SK-N-SH treated with all-trans-retinoic acid at 6 μM for 48 hours (cell line): Measurements from ENCODE around the gene MDFIC.

Experiments
- ATAC-seq: fragments of 200-7000 bp; cut with Tn5 transposase; 3 replicates; pipeline ENCODE4 v1.9.1; 2020; ENCODE audit warnings: mild to moderate bottlenecking, moderate library complexity
- ARNTL ChIP-seq: fragments of 450-650 bp; formaldehyde crosslinking; IDR thresholded peaks from 2 replicates; pipeline ENCODE4 v1.5.0; 2020; ENCODE audit warnings: low read depth, mild to moderate bottlenecking, moderate library complexity, borderline replicate concordance
- BACH2 ChIP-seq: fragments of 250-450 bp; sonication (Bioruptor Pico); IDR thresholded peaks from 2 replicates; pipeline ENCODE4 v1.9.0; 2021; ENCODE audit warnings: mild to moderate bottlenecking, borderline replicate concordance
- CREB5 ChIP-seq: fragments of 250-450 bp; sonication (Bioruptor Pico); IDR thresholded peaks from 2 replicates; pipeline ENCODE4 v1.5.1; 2020; ENCODE audit warnings: low read depth, mild to moderate bottlenecking, moderate library complexity
- CSDC2 ChIP-seq: fragments of 250-450 bp; sonication (Bioruptor Pico); IDR thresholded peaks from 2 replicates; pipeline ENCODE4 v1.5.0; 2020; ENCODE audit warnings: mild to moderate bottlenecking, moderate library complexity
- CSRNP3 ChIP-seq: fragments of 250-450 bp; sonication (Bioruptor Pico); IDR thresholded peaks from 2 replicates; pipeline ENCODE4 v1.5.1; 2021; ENCODE audit warnings: mild to moderate bottlenecking, moderate library complexity
- ISL1 ChIP-seq: fragments of 250-450 bp; sonication (Bioruptor Pico); IDR thresholded peaks from 2 replicates; pipeline ENCODE4 v2.1.2; 2022; ENCODE audit warnings: mild to moderate bottlenecking, moderate library complexity
- OSR1 ChIP-seq: fragments of 250-450 bp; sonication (Bioruptor Pico); IDR thresholded peaks from 2 replicates; pipeline ENCODE4 v1.8.0; 2022; ENCODE audit warnings: moderate library complexity, mild to moderate bottlenecking, inconsistent platforms
- PATZ1 ChIP-seq: fragments of 250-450 bp; sonication (Bioruptor Pico); IDR thresholded peaks from 2 replicates; pipeline ENCODE4 v1.8.0; 2020; ENCODE audit warnings: mild to moderate bottlenecking, moderate library complexity, borderline replicate concordance
- POU6F1 ChIP-seq: fragments of 250-450 bp; sonication (Bioruptor Pico); IDR thresholded peaks from 2 replicates; pipeline ENCODE4 v1.8.0; 2021; ENCODE audit warnings: low read depth, mild to moderate bottlenecking, moderate library complexity, borderline replicate concordance
- PPARA ChIP-seq: fragments of 250-450 bp; sonication (Bioruptor Pico); IDR thresholded peaks from 2 replicates; pipeline ENCODE4 v1.5.0; 2020; ENCODE audit warnings: mild to moderate bottlenecking, borderline replicate concordance
- RARB ChIP-seq: fragments of 250-450 bp; sonication (Bioruptor Pico); IDR thresholded peaks from 2 replicates; pipeline ENCODE4 v1.8.0; 2021; ENCODE audit warnings: mild to moderate bottlenecking, moderate library complexity
- SNAI2 ChIP-seq: fragments of 250-450 bp; sonication (Bioruptor Pico); IDR thresholded peaks from 2 replicates; pipeline ENCODE4 v1.5.0; 2020; ENCODE audit warnings: mild to moderate bottlenecking, moderate library complexity
- TCF4 ChIP-seq: fragments of 250-450 bp; sonication (Bioruptor Pico); IDR thresholded peaks from 2 replicates; pipeline ENCODE4 v1.8.0; 2021; ENCODE audit warnings: mild to moderate bottlenecking, moderate library complexity, borderline replicate concordance
- TSHZ2 ChIP-seq: fragments of 250-450 bp; sonication (Bioruptor Pico); IDR thresholded peaks from 2 replicates; pipeline ENCODE4 v1.5.0; 2020; ENCODE audit warnings: mild to moderate bottlenecking, moderate library complexity
- ZC3H10 ChIP-seq: fragments of 250-450 bp; sonication (Bioruptor Pico); IDR thresholded peaks from 2 replicates; pipeline ENCODE4 v1.5.1; 2021; ENCODE audit warnings: mild to moderate bottlenecking, moderate library complexity
- ZFP30 ChIP-seq: fragments of 450-650 bp; formaldehyde crosslinking; IDR thresholded peaks from 2 replicates; pipeline ENCODE4 v1.5.0; 2022; ENCODE audit warnings: mild to moderate bottlenecking, moderate library complexity
- ZNF565 ChIP-seq: fragments of 450-650 bp; formaldehyde crosslinking; conservative IDR thresholded peaks from 2 replicates; pipeline ENCODE4 v1.5.0; 2020; ENCODE audit warnings: low read depth, mild to moderate bottlenecking, moderate library complexity
- ZNF70 ChIP-seq: fragments of 450-650 bp; formaldehyde crosslinking; IDR thresholded peaks from 2 replicates; pipeline ENCODE4 v1.5.0; 2020; ENCODE audit warnings: mild to moderate bottlenecking, moderate library complexity
- ZNF8 ChIP-seq: fragments of 450-650 bp; formaldehyde crosslinking; IDR thresholded peaks from 2 replicates; pipeline ENCODE4 v1.5.0; 2020; ENCODE audit warnings: mild to moderate bottlenecking, moderate library complexity

Gene MDFIC

GRCh38 chr7:114890561-114890960, 31.3 kb upstream of the MDFIC start:
- no peak for ATAC-seq
- TF ChIP-seq ZNF70 (no peak), SNAI2 (CRISPR knock-in tag) (no peak), BACH2 (no peak)

- no peak for ATAC-seq
- TF ChIP-seq ZNF8 (CRISPR knock-in tag) (no peak), RARB (CRISPR knock-in tag) (no peak), OSR1 (CRISPR knock-in tag) (no peak), PPARA (CRISPR knock-in tag) (no peak), ZNF70 (no peak), CSDC2 (no peak), PATZ1 (CRISPR knock-in tag) (no peak), ZNF565 (CRISPR knock-in tag) (no peak), TCF4 (no peak), ZC3H10 (CRISPR knock-in tag) (no peak)
Observed at GRCh38 chr7:114900127-114900526, 21.8 kb upstream of the MDFIC start.

- no peak for ATAC-seq
Observed at GRCh38 chr7:114901771-114902170, 20.1 kb upstream of the MDFIC start.

More at GRCh38 chr7:114901771-114902170, 20.1 kb upstream of the MDFIC start:
- TF ChIP-seq TCF4 (no peak), ZNF565 (CRISPR knock-in tag) (no peak), POU6F1 (CRISPR knock-in tag) (no peak), CSDC2 (no peak), PPARA (CRISPR knock-in tag) (no peak), ISL1 (CRISPR knock-in tag) (no peak), CREB5 (CRISPR knock-in tag) (no peak), SNAI2 (CRISPR knock-in tag) (no peak), CSRNP3 (CRISPR knock-in tag) (no peak), RARB (CRISPR knock-in tag) (no peak), ZNF70 (no peak), TSHZ2 (CRISPR knock-in tag) (no peak), ZFP30 (no peak), ARNTL (CRISPR knock-in tag) (no peak), OSR1 (CRISPR knock-in tag) (no peak), ZC3H10 (CRISPR knock-in tag) (no peak)
